Cardiac muscle cell (in vitro differentiated cells and primary cell): ENCODE results near the gene TMEM116. TPM values are rescaled to one million over a fixed set of nuclear protein-coding genes. Genes with fewer than 3 reads are reported as not detected.
"Not testable (repeated sequence)": the region's sequence is repeated elsewhere in the genome, so short reads cannot be mapped to it uniquely, and the experiment has no call there.

ENCODE experiments used
- DNase-seq, 2 donors: peaks; one replicate each; pipeline versions ENCODE4 v3.0.0 to v3.0.0-alpha.2; 2010 to 2017; ENCODE audit warnings: low read depth in 1 of 2, low spot score in 1 of 2
- H3K27ac ChIP-seq: fragments of 200-600 bp; sonication (generic); 2 replicates; pipeline ENCODE4 v1.5.1; 2016
- H3K27me3 ChIP-seq: fragments of 200-600 bp; sonication (generic); 2 replicates; pipeline ENCODE4 v1.6.0; 2016; ENCODE audit warnings: control low read depth
- H3K36me3 ChIP-seq: fragments of 200-600 bp; sonication (generic); 2 replicates; pipeline ENCODE4 v1.5.1; 2016; ENCODE audit warnings: control low read depth
- H3K4me1 ChIP-seq: fragments of 200-600 bp; sonication (generic); 2 replicates; pipeline ENCODE4 v1.8.1; 2017; ENCODE audit warnings: low read depth, mild to moderate bottlenecking, mixed run types
- H3K4me3 ChIP-seq: fragments of 200-600 bp; sonication (generic); 2 replicates; pipeline ENCODE4 v1.5.1; 2016; ENCODE audit warnings: mild to moderate bottlenecking
- H3K9me3 ChIP-seq: fragments of 200-600 bp; sonication (generic); 2 replicates; pipeline ENCODE4 v1.5.1; 2017; ENCODE audit warnings: low read depth, mild to moderate bottlenecking, control low read depth
- CTCF ChIP-seq: IDR thresholded peaks from 2 replicates; pipeline ENCODE4 v1.5.1; 2012; ENCODE audit warnings: low read depth, mild to moderate bottlenecking, low read length
- polyA plus RNA-seq: library from polyadenylated mRNA; unstranded; fragments of >200 nt; fragmentation: Nextera tagmentation; extraction: Ambion mirVana; gene quantifications from 2 replicates; pipeline ENCODE4 v1.2.1, GENCODE V29; 2016
- total RNA-seq: library from RNA; depleted of rRNA; stranded (reverse); fragments of >200 nt; gene quantifications from 2 replicates; pipeline ENCODE4 v1.2.3, GENCODE V29; 2016

TMEM116 gene
- total and polyA plus RNA-seq, 2 experiments from 2014 or later: 12.9 to 30.4 TPM

GRCh38 chr12:112007945-112008344, 5.0 kb downstream of the TMEM116 start:
- peaks cover 16% of the 10 kb centered on the region for H3K4me1 ChIP-seq
- no peak overlapping the region for H3K4me3 ChIP-seq
- H3K9me3 ChIP-seq: no peaks in the 10 kb centered on the region
- TF ChIP-seq CTCF: no peak
- no peaks in the 10 kb centered on the region for H3K36me3 ChIP-seq
- no peak for DNase-seq
- H3K27me3 ChIP-seq: no peaks in the 10 kb centered on the region
- H3K27ac ChIP-seq: no peak overlapping the region

- H3K4me3 ChIP-seq: no peak overlapping the region
- H3K9me3 ChIP-seq: no peaks in the 10 kb centered on the region
- no peak for TF ChIP-seq CTCF
- DNase-seq: peak; percentile 27 to 38
- peaks cover 7% of the 10 kb centered on the region for H3K4me1 ChIP-seq
- no peaks in the 10 kb centered on the region for H3K36me3 ChIP-seq
- no peaks in the 10 kb centered on the region for H3K27me3 ChIP-seq
- peak overlapping the region; percentile 23 for H3K27ac ChIP-seq
Measured at GRCh38 chr12:112005419-112006395, 7.3 kb downstream of the TMEM116 start.

GRCh38 chr12:112004041-112004440, 8.9 kb downstream of the TMEM116 start:
- Histone ChIP-seq H3K9me3 (no peaks in the 10 kb centered on the region), H3K4me3 (no peak overlapping the region), H3K27me3 (no peaks in the 10 kb centered on the region), H3K27ac (no peak overlapping the region), H3K36me3 (no peaks in the 10 kb centered on the region), H3K4me1 (peaks cover 7% of the 10 kb centered on the region)
- TF ChIP-seq CTCF: no peak
- DNase-seq: no peak

GRCh38 chr12:112001576-112001975, 11.4 kb downstream of the TMEM116 start:
- TF ChIP-seq CTCF: no peak
- H3K4me3 ChIP-seq: no peak overlapping the region
- no peaks in the 10 kb centered on the region for H3K36me3 ChIP-seq
- H3K27ac ChIP-seq: no peak overlapping the region
- peaks cover 7% of the 10 kb centered on the region for H3K4me1 ChIP-seq
- H3K27me3 ChIP-seq: no peaks in the 10 kb centered on the region
- peak in 1 of 2 donors; percentile 38 for DNase-seq
- no peaks in the 10 kb centered on the region for H3K9me3 ChIP-seq

GRCh38 chr12:112000820-112001219, 12.1 kb downstream of the TMEM116 start:
- Histone ChIP-seq H3K27me3 (no peaks in the 10 kb centered on the region), H3K36me3 (no peaks in the 10 kb centered on the region), H3K4me3 (no peak overlapping the region), H3K4me1 (peaks cover 5% of the 10 kb centered on the region), H3K9me3 (no peaks in the 10 kb centered on the region), H3K27ac (no peak overlapping the region)
- TF ChIP-seq CTCF: no peak
- DNase-seq: no peak

- H3K9me3 ChIP-seq, H3K36me3 ChIP-seq, H3K4me3 ChIP-seq, H3K4me1 ChIP-seq, DNase-seq, H3K27me3 ChIP-seq, H3K27ac ChIP-seq: not testable (repeated sequence)
Measured at GRCh38 chr12:111999129-111999528, 13.8 kb downstream of the TMEM116 start.
